HepG2 (cell line): ENCODE data around the gene ABL2. TPM values are rescaled to one million over a fixed set of nuclear protein-coding genes. Genes with fewer than 3 reads are reported as not detected.

Source experiments
- IKZF4 ChIP-seq: sonication (generic); formaldehyde crosslinking; IDR thresholded peaks from 2 replicates; pipeline ENCODE4 v1.5.1; 2020; ENCODE audit warnings: borderline replicate concordance, mild to moderate bottlenecking, low read depth, missing genetic modification reagents; ENCODE audit errors: not compliant biosample characterization
- KDM4B ChIP-seq: sonication (generic); formaldehyde crosslinking; IDR thresholded peaks from 2 replicates; pipeline ENCODE4 v1.4.0; 2020; ENCODE audit warnings: missing genetic modification reagents
- MBD4 ChIP-seq: IDR thresholded peaks from 2 replicates; pipeline ENCODE4 v1.6.1; 2012; ENCODE audit warnings: low read length, inconsistent platforms, borderline replicate concordance
- PCBP1 ChIP-seq: fragments of 200-400 bp; formaldehyde crosslinking; IDR thresholded peaks from 2 replicates; pipeline ENCODE4 v1.6.1; 2017; ENCODE audit warnings: mild to moderate bottlenecking, low read depth, low read length, borderline replicate concordance
- SALL2 ChIP-seq: sonication (generic); formaldehyde crosslinking; IDR thresholded peaks from 2 replicates; pipeline ENCODE4 v1.8.1; 2023; ENCODE audit warnings: mild to moderate bottlenecking, missing genetic modification reagents, inconsistent platforms
- SATB2 ChIP-seq: sonication (generic); formaldehyde crosslinking; IDR thresholded peaks from 2 replicates; pipeline ENCODE4 v1.5.0; 2020; ENCODE audit warnings: missing genetic modification reagents
- ZEB1 ChIP-seq: IDR thresholded peaks from 2 replicates; pipeline ENCODE4 v1.6.1; 2012; ENCODE audit warnings: mild to moderate bottlenecking, low read depth, inconsistent platforms; ENCODE audit not compliant: insufficient replicate concordance
- ZFYVE20 ChIP-seq: sonication (generic); formaldehyde crosslinking; IDR thresholded peaks from 2 replicates; pipeline ENCODE4 v1.8.0; 2023; ENCODE audit warnings: low read depth, mild to moderate bottlenecking, moderate library complexity, missing genetic modification reagents, borderline replicate concordance
- ZIK1 ChIP-seq: sonication (generic); formaldehyde crosslinking; IDR thresholded peaks from 2 replicates; pipeline ENCODE4 v1.5.0; 2020; ENCODE audit warnings: mild to moderate bottlenecking, low read depth, missing genetic modification reagents, borderline replicate concordance
- ZNF577 ChIP-seq: sonication (generic); formaldehyde crosslinking; IDR thresholded peaks from 2 replicates; pipeline ENCODE4 v1.4.0; 2020; ENCODE audit warnings: mild to moderate bottlenecking, low read depth, missing genetic modification reagents, borderline replicate concordance
- ZNF619 ChIP-seq: sonication (generic); formaldehyde crosslinking; IDR thresholded peaks from 2 replicates; pipeline ENCODE4 v1.4.0; 2020; ENCODE audit warnings: mild to moderate bottlenecking, missing genetic modification reagents
- ZNF761 ChIP-seq: sonication (generic); formaldehyde crosslinking; conservative IDR thresholded peaks from 2 replicates; pipeline ENCODE4 v1.4.0; 2020; ENCODE audit warnings: mild to moderate bottlenecking, missing genetic modification reagents
- ZNF780A ChIP-seq: sonication (generic); formaldehyde crosslinking; IDR thresholded peaks from 2 replicates; pipeline ENCODE4 v1.8.0; 2022; ENCODE audit warnings: mild to moderate bottlenecking, missing genetic modification reagents, moderate library complexity
- ZNF891 ChIP-seq: sonication (generic); formaldehyde crosslinking; IDR thresholded peaks from 2 replicates; pipeline ENCODE4 v1.5.0; 2020; ENCODE audit warnings: mild to moderate bottlenecking, missing genetic modification reagents
- ZSCAN30 ChIP-seq: sonication (generic); formaldehyde crosslinking; IDR thresholded peaks from 2 replicates; pipeline ENCODE4 v1.5.0; 2020; ENCODE audit warnings: mild to moderate bottlenecking, missing genetic modification reagents
- polyA plus RNA-seq, 8 experiments: library from polyadenylated mRNA; depleted of rRNA in 3 of 8; stranded (reverse) in 7 of 8; unstranded in 1 of 8; fragments of >200 nt; fragmentation: Illumina TruSeq in 4 of 8; extraction: Trizol in 4 of 8; gene quantifications; 2 replicates each; pipeline versions ENCODE4 v1.2.1 to v1.2.3, GENCODE V29; 2011 to 2016; ENCODE audit warnings: low read depth in 4 of 8, missing spikeins in 1 of 8, mixed read lengths in 1 of 8; ENCODE audit not compliant: insufficient read depth in 1 of 8
- total RNA-seq, 5 experiments: library from RNA; depleted of rRNA; stranded (reverse); fragments of >200 nt; fragmentation: Illumina TruSeq; extraction: Trizol; gene quantifications; 2 replicates each; pipeline ENCODE4 v1.2.3, GENCODE V29; 2016; ENCODE audit warnings: low read depth in 1 of 5
- TF ChIP-seq, protein P1 (sequence below): sonication (generic); formaldehyde crosslinking; IDR thresholded peaks from 2 replicates; pipeline ENCODE4 v1.5.1; 2020; ENCODE audit warnings: mild to moderate bottlenecking, missing genetic modification reagents
- TF ChIP-seq, protein P2 (sequence below): sonication (generic); formaldehyde crosslinking; IDR thresholded peaks from 2 replicates; pipeline ENCODE4 v1.4.0; 2020; ENCODE audit warnings: missing genetic modification reagents, mild to moderate bottlenecking, borderline replicate concordance
- TF ChIP-seq, protein P3 (sequence below): sonication (generic); formaldehyde crosslinking; conservative IDR thresholded peaks from 2 replicates; pipeline ENCODE4 v1.4.0; 2020; ENCODE audit warnings: missing genetic modification reagents
- TF ChIP-seq, protein P4 (sequence below): sonication (generic); formaldehyde crosslinking; IDR thresholded peaks from 2 replicates; pipeline ENCODE4 v1.4.0; 2020; ENCODE audit warnings: missing genetic modification reagents; ENCODE audit errors: not compliant biosample characterization

Gene ABL2
- total and polyA plus RNA-seq, 2 of the 13 experiments (the other 11 are each of a cell fraction or from before 2014, with no cell fraction given): 5.8 to 6.0 TPM

DNA sequence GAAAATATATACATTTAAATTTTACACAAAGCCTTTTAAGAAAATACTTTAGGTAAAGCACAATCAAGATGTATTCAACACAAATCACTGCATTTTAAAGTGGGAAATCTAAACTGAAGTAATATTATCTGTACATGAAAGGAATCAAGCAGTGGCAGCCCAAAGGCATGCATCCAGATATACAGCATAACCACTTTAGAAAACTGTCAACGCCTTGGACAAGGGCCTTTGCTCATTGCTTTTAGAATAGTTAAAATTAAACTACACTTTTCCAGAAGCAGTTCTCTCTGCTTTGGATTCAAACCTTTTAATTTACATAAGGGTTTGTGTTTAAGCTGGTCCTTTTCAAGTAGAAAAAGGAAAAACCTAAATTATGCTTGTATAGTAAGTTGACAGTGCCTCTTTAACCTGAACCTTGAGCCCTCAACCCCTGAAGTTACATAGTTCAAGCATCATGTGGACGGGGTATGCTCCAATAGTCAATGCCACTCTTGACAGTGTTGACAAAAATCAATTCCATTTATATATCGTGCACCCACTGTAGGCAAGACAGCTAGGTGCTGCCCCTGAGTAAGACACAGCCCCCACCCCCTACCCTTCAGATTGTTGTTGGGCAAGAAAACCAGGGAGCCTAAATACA, 124.7 kb downstream of the ABL2 start (continued):
- TF ChIP-seq PCBP1: no peak
- TF ChIP-seq ZNF619 (CRISPR knock-in tag): no peak
- no peak for TF ChIP-seq ZEB1
- TF ChIP-seq IKZF4: no peak
- TF ChIP-seq, protein P1, sequence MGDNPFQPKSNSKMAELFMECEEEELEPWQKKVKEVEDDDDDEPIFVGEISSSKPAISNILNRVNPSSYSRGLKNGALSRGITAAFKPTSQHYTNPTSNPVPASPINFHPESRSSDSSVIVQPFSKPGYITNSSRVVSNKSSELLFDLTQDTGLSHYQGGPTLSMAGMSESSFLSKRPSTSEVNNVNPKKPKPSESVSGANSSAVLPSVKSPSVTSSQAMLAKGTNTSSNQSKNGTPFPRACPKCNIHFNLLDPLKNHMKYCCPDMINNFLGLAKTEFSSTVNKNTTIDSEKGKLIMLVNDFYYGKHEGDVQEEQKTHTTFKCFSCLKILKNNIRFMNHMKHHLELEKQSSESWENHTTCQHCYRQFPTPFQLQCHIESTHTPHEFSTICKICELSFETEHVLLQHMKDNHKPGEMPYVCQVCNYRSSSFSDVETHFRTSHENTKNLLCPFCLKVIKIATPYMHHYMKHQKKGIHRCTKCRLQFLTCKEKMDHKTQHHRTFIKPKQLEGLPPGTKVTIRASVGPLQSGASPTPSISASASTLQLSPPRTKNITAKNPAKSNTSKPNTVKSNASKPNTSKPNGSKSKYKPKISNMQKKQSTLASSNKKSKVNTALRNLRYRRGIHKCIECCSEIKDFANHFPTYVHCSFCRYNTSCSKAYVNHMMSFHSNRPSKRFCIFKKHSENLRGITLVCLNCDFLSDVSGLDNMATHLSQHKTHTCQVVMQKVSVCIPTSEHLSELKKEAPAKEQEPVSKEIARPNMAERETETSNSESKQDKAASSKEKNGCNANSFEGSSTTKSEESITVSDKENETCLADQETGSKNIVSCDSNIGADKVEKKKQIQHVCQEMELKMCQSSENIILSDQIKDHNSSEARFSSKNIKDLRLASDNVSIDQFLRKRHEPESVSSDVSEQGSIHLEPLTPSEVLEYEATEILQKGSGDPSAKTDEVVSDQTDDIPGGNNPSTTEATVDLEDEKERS (CRISPR knock-in tag): no peak
- TF ChIP-seq ZNF780A (CRISPR knock-in tag): no peak
- no peak for TF ChIP-seq ZNF891 (CRISPR knock-in tag)
- TF ChIP-seq SATB2: no peak
- no peak for TF ChIP-seq SALL2
- TF ChIP-seq, protein P2, sequence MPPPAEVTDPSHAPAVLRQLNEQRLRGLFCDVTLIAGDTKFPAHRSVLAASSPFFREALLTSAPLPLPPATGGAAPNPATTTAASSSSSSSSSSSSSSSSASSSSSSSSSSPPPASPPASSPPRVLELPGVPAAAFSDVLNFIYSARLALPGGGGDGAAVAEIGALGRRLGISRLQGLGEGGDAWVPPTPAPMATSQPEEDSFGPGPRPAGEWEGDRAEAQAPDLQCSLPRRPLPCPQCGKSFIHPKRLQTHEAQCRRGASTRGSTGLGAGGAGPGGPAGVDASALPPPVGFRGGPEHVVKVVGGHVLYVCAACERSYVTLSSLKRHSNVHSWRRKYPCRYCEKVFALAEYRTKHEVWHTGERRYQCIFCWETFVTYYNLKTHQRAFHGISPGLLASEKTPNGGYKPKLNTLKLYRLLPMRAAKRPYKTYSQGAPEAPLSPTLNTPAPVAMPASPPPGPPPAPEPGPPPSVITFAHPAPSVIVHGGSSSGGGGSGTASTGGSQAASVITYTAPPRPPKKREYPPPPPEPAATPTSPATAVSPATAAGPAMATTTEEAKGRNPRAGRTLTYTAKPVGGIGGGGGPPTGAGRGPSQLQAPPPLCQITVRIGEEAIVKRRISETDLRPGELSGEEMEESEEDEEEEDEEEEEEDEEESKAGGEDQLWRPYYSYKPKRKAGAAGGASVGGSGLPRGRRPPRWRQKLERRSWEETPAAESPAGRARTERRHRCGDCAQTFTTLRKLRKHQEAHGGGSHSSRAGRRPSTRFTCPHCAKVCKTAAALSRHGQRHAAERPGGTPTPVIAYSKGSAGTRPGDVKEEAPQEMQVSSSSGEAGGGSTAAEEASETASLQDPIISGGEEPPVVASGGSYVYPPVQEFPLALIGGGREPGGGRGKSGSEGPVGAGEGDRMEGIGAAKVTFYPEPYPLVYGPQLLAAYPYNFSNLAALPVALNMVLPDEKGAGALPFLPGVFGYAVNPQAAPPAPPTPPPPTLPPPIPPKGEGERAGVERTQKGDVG: no peak
- TF ChIP-seq, protein P3, sequence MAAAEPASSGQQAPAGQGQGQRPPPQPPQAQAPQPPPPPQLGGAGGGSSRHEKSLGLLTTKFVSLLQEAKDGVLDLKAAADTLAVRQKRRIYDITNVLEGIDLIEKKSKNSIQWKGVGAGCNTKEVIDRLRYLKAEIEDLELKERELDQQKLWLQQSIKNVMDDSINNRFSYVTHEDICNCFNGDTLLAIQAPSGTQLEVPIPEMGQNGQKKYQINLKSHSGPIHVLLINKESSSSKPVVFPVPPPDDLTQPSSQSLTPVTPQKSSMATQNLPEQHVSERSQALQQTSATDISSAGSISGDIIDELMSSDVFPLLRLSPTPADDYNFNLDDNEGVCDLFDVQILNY (CRISPR knock-in tag): no peak
- no peak for TF ChIP-seq ZNF761 (CRISPR knock-in tag)
- no peak for TF ChIP-seq ZSCAN30 (CRISPR knock-in tag)
- TF ChIP-seq ZIK1 (CRISPR knock-in tag): no peak
- peak; percentile 57; the same call in 1 of the 2 replicates for TF ChIP-seq MBD4
- TF ChIP-seq ZNF577 (CRISPR knock-in tag): no peak
- no peak for TF ChIP-seq KDM4B
- no peak for TF ChIP-seq ZFYVE20 (CRISPR knock-in tag)
- TF ChIP-seq, protein P4, sequence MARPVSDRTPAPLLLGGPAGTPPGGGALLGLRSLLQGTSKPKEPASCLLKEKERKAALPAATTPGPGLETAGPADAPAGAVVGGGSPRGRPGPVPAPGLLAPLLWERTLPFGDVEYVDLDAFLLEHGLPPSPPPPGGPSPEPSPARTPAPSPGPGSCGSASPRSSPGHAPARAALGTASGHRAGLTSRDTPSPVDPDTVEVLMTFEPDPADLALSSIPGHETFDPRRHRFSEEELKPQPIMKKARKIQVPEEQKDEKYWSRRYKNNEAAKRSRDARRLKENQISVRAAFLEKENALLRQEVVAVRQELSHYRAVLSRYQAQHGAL (CRISPR knock-in tag): no peak
